Hypothalamus (tissue), 51 donors: ENCODE data around the gene ANGPTL2.

Experiments used
- DNase-seq, 51 donors: peaks; one replicate each; lab custom pipeline; 2025; lab: John Stamatoyannopoulos, UW

The ANGPTL2 gene

DNA sequence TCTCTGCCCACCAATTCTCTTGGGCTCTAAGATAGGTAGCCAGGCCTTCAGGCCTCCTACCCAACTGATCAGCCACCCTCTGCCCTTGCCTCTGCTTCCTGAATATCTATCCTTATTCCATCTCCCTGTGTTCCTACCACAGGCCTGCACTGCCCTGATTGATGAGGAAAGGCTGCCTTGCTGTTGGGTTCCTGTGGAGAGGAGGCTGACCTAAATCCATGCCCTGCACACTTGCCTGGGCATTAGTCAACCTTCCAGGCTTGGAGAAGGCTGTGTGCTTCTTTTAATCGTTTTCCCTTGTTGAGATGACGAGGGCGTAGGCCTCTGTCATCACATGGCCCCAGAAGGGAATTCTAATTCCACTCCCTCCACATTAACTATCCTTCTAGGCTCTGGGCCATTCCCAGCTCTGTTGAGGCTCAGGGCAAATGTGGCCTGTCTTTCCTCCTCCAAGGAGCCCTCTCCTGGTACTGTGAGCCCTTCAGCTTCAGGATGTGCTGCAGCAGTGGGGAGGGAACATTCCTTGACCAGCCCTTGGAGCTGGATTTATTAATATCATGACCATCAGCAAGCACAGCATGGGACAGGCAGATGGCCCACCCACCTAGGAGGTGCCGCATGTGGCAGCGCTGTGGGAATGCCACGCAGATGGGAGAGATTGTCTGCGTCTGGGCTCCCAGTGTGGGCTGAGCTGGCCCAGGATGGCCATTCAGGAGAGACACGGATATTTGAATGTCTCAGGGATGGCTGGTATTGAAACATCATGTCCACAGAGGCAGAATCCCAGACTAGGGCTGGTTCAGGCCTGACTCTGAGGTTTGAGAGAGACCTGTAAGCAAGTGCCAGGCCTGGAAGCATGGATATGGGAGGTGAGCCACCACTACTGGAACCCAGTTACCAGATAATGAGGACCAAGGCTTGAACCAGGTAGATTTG lies 40.9 kb downstream of the ANGPTL2 start:
- no peak for DNase-seq

- no peak for DNase-seq
Observed at GRCh38 chr9:127079446-127080140, 42.8 kb downstream of the ANGPTL2 start.

DNA sequence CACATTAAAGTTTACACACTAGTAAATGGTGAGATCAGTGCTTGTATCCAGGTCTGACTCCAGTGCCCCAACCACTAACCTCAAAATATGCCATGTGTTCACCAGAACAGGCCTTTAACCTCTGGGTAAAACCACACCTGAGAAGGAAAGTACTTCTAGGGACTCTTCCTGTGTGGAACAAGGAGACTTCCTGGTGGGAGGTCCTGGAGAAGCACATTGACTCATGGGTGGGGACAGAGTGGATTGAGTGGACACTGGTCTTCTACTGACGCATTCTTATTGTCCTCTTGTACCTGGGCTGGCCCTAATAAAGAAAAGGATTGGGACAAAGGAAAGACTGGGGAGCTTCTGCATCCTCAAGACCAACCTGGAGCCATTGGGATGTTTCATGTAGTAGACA lies 43.4 kb downstream of the ANGPTL2 start:
- DNase-seq, result no peak

DNA sequence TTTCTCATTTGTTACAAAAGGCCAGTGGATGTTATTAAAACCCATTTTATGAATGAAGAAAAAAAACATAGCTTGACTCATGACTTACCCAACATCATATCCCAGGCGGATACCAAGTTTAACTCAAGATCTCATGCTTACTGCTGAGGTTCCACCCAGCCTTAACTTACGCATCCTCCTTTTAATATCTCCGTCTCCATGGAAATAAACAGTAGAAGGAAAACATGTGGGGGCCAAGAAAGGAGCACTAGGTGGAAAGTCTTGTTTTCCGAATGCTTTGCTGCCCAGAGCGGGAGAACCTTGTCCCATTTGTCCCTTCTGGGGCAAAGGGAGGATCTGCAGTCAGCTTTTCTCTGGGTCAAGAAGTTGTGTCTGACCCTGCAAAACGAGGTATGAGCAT lies 44.1 kb downstream of the ANGPTL2 start:
- no peak for DNase-seq

DNA sequence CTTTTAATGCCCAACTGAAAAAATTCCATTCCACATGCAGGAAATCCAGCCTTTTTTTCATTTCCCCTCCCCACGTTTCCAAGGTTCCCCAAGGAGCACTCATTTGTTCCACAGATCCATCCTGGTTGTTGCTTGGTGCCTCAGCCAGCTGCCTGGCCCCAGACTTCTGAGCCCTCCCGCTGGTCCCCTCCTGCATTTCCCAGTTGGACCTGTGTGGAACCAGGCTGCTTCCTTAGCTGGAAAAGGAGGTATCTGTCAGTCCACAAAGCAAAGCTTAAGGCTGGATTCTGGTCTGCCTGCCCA lies 44.8 kb downstream of the ANGPTL2 start:
- no peak for DNase-seq

- DNase-seq, result no peak
Observed at GRCh38 chr9:127076860-127077643, 45.4 kb downstream of the ANGPTL2 start.

DNA sequence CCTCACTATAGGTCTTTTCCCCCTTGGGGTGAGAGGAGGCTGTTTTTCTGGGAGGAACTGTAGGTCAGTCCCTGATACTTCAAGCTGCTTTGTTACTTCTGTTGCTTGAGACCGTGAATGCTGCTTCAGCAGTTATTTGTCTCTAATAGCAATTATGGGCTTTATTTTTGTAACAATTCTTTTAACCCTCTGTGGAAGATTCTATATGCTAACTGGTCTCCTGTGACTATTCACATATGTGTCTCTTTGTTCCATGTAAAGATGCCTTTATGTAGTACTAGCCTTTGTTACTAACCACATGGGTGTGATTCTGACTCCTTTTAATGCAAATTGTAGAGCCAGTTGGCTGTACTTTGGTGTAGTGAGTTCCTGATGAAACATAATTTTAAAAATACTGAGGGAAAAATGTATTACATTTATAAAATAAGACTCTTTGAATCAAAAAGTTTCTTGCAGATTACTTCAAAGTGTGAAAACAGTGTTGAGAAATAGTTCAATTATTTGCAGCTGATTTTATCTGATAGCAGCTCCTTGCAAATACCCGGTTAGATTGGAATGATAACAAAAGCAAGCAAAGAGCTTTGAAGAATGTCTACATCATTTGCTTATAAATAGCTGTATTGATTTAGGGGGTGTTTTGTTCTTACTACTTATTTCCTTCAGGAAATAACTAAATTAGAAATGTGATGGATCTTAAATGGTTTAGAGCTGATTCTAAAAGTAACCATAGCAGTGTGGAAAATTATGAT lies 46.6 kb downstream of the ANGPTL2 start:
- DNase-seq, result no peak

- peak in 24 of 51 donors; percentile 8 to 76 (median 44) for DNase-seq
Observed at GRCh38 chr9:127074561-127075548, 47.6 kb downstream of the ANGPTL2 start.

DNA sequence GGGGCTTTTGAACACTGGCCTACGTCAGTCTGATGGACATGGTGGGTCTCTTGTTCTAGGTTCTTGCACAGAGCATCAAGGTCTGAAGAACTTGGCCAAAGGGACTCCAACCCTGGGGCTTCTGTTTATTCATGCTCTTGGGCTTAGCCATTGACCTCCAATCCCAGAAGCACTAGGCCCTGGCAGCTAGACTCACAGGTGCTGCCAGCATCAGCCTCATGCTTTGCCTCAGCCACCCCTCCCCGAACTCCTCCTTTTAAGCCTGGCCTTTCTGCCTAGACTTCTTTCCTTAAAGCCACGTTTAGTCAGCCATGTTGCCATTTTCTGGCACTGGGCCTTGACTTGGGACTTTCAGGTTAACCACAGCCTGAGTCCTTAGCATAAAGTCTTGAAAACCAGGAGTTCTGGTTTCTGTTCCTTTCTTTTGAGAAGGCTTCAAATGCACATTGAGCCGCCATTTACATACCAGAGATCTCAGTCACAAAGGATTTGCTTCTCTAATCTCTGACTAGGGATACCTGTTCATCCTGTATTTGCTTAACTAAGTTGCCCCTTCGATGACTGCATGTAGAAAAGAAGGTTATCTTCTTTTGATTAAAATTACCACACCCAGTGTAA lies 54.7 kb downstream of the ANGPTL2 start:
- DNase-seq, result no peak

- no peak for DNase-seq
Observed at GRCh38 chr9:127066851-127067136, 55.6 kb downstream of the ANGPTL2 start.

GRCh38 chr9:127066060-127066850 lies 56.2 kb downstream of the ANGPTL2 start:
- DNase-seq, result no peak

DNA sequence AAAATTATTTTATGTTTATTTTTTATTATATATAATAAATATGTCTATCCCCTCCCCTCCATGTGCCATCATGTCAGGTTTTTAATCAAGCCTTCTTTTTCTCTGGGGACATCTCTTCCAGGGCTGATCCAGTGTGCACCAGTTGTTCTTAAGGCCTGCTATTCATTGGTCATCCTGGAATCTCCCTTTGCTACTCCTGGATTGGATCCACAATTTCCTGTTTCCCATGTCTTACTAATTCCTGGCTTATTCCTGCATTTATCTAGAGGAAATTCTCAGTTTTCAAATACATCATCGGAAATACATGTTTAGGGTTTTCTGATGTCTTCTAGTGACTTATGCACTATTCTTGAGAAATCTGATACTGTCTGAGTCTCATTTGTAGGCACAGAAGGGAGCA lies 56.8 kb downstream of the ANGPTL2 start:
- no peak for DNase-seq

DNA sequence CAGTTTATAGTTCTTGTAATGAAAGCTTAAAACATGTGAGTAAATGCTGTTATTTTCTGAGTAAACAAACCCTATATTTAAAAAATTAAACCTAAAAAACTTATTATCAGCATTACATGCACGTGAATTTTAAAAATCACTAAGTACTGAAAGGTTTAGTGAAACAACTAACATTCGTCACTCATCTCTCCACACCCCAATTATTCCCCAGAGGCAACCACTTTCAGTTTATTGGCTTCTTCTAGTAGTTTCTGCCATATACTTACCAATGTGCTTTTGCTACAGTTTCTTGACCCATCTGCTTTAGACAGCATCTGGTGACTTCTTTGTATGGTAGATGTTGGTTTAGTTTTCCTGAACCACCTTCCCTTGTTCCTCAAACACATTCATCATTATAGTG lies 58.1 kb downstream of the ANGPTL2 start:
- DNase-seq, result no peak

GRCh38 chr9:127061411-127061810 lies 61.0 kb downstream of the ANGPTL2 start:
- DNase-seq, result no peak

DNA sequence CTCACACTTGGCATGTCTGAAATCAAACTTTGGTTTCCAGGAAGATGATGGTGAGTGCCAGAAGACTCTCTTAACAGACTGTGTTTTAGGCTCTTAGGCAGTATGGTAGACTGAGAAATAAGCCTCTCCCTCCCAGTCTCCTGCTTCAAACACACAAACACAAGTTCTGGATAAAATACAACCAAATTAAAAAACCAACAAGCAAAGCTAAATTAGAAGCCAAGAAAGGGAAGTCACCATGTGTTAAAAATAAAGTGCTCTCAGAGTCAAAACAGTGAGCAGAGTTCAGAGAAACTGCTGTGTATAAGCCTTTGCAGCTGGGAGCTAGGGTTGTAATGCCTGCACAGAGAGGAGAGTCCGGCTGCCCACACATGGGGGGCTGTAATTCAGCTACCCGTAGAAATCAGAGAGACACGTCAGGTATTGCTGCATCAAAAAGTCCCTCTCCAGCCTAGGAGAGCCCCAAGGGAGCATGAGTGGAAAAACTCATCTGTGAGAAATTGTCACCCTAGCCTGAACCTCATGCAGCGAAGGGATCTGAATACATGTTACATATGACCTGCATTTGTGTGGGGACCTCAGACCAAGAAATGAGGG lies 62.6 kb downstream of the ANGPTL2 start:
- DNase-seq, result no peak

- no peak for DNase-seq
Observed at GRCh38 chr9:127059030-127059429, 63.4 kb downstream of the ANGPTL2 start.

DNA sequence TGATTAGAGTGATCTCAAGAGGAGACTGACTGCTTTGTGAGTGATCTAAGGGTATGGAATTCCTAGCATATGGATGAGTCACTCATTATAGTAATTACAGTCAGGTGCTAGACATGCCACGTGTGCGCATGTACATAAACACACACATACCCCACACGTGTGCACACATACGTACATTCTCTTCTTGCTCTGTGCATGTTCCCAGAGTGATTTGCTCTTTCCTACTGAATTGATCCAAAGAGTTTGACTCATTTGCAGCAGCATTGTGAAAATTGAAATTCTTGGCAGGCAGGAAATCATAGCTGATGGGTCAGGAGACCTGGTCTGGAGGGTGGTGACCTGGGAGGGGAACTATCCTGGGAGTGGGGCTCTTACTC lies 63.8 kb downstream of the ANGPTL2 start:
- DNase-seq, result no peak
